ENCODE results near the gene RPS10.
A peak's percentile ranks its signal among the peaks of the same experiment; 100 is the strongest.
"Not testable (repeated sequence)": the region's sequence is repeated elsewhere in the genome, so short reads cannot be mapped to it uniquely, and the experiment has no call there.

The RPS10 gene

GRCh38 chr6:34447386-34447785 lies 21.5 kb upstream of the RPS10 start:
- DNase-seq = no peak

- no peak for DNase-seq
Measured at GRCh38 chr6:34445313-34445860, 19.5 kb upstream of the RPS10 start.

GRCh38 chr6:34441526-34441925 lies 15.7 kb upstream of the RPS10 start:
- DNase-seq = no peak

GRCh38 chr6:34439442-34439841 lies 13.6 kb upstream of the RPS10 start:
- DNase-seq = no peak

GRCh38 chr6:34438705-34439104 lies 12.8 kb upstream of the RPS10 start:
- DNase-seq = no peak

GRCh38 chr6:34437644-34437970 lies 11.7 kb upstream of the RPS10 start:
- DNase-seq = no peak

- no peak for DNase-seq
Measured at GRCh38 chr6:34436803-34437643, 11.2 kb upstream of the RPS10 start.

GRCh38 chr6:34435916-34436315 lies 10.0 kb upstream of the RPS10 start:
- no peak for DNase-seq

GRCh38 chr6:34425132-34425497 lies 754 bp downstream of the RPS10 start:
- no peak for DNase-seq

- no peak for DNase-seq
Measured at GRCh38 chr6:34424200-34425131, 1.4 kb downstream of the RPS10 start.

- no peak for DNase-seq
Measured at GRCh38 chr6:34423254-34423653, 2.6 kb downstream of the RPS10 start.

GRCh38 chr6:34418367-34418766 lies 7.5 kb downstream of the RPS10 start:
- DNase-seq = no peak

- no peak for DNase-seq
Measured at GRCh38 chr6:34416877-34417371, 8.9 kb downstream of the RPS10 start.

GRCh38 chr6:34414999-34415858 lies 10.6 kb downstream of the RPS10 start:
- no peak for DNase-seq

- no peak for DNase-seq
Measured at GRCh38 chr6:34412643-34413214, 13.1 kb downstream of the RPS10 start.

- no peak for DNase-seq
Measured at GRCh38 chr6:34412016-34412415, 13.9 kb downstream of the RPS10 start.

GRCh38 chr6:34407915-34408314 lies 18.0 kb downstream of the RPS10 start:
- DNase-seq = not testable (repeated sequence)

- DNase-seq = no peak
Measured at GRCh38 chr6:34396518-34396917, 29.4 kb downstream of the RPS10 start.

- no peak for DNase-seq
Measured at GRCh38 chr6:34393966-34394305, 31.9 kb downstream of the RPS10 start.

GRCh38 chr6:34393191-34393965 lies 32.5 kb downstream of the RPS10 start:
- DNase-seq = no peak

GRCh38 chr6:34392497-34393190 lies 33.2 kb downstream of the RPS10 start, which contains the start of gene NUDT3:
NUDT3 (minus strand) TSS chr6:34392669; CDS start chr6:34392362, 307 bp downstream.
- peak; percentile 16 for DNase-seq
